NCI-H1436 treated with DMSO at 0.1 percent for 48 hours (cell line): ENCODE measurements around the gene WFDC10B.
"Not testable (repeated sequence)": the region's sequence is repeated elsewhere in the genome, so short reads cannot be mapped to it uniquely, and the experiment has no call there.

Source experiments
- DNase-seq: peaks from one replicate; lab custom pipeline; 2025; lab: John Stamatoyannopoulos, UW

WFDC10B gene

GRCh38 chr20:45647441-45648050 is 57.3 kb downstream of the WFDC10B start:
- DNase-seq: no peak

GRCh38 chr20:45646875-45647274 is 57.9 kb downstream of the WFDC10B start:
- no peak for DNase-seq

GRCh38 chr20:45645869-45646268 is 59.0 kb downstream of the WFDC10B start:
- DNase-seq: not testable (repeated sequence)

GRCh38 chr20:45641076-45641475 is 63.7 kb downstream of the WFDC10B start:
- DNase-seq: not testable (repeated sequence)

- no peak for DNase-seq
Observed at GRCh38 chr20:45639687-45640086, 65.1 kb downstream of the WFDC10B start.

- DNase-seq: no peak
Observed at GRCh38 chr20:45636513-45636912, 68.3 kb downstream of the WFDC10B start.
